ENCODE data around the gene KLHL25.

Gene KLHL25

GRCh38 chr15:85746641-85747040, 48.1 kb downstream of the KLHL25 start:
- no peak for DNase-seq

- DNase-seq = no peak
Measured at GRCh38 chr15:85745525-85746150, 49.1 kb downstream of the KLHL25 start.

GRCh38 chr15:85745023-85745422, 49.7 kb downstream of the KLHL25 start:
- no peak for DNase-seq

GRCh38 chr15:85744579-85744978, 50.1 kb downstream of the KLHL25 start:
- DNase-seq = no peak

GRCh38 chr15:85743392-85744055, 51.2 kb downstream of the KLHL25 start:
- DNase-seq = no peak

GRCh38 chr15:85742186-85742821, 52.4 kb downstream of the KLHL25 start:
- DNase-seq = no peak

GRCh38 chr15:85741662-85742061, 53.1 kb downstream of the KLHL25 start:
- DNase-seq = no peak

GRCh38 chr15:85741021-85741421, 53.7 kb downstream of the KLHL25 start:
- no peak for DNase-seq

- DNase-seq = no peak
Measured at GRCh38 chr15:85737061-85737460, 57.7 kb downstream of the KLHL25 start.

GRCh38 chr15:85733416-85733815, 61.3 kb downstream of the KLHL25 start:
- DNase-seq = no peak

GRCh38 chr15:85730001-85730820, 64.5 kb downstream of the KLHL25 start:
- peak; percentile 46 to 60 for DNase-seq

GRCh38 chr15:85727068-85727467, 67.7 kb downstream of the KLHL25 start:
- no peak for DNase-seq

GRCh38 chr15:85726454-85726853, 68.3 kb downstream of the KLHL25 start:
- DNase-seq = no peak

- DNase-seq = no peak
Measured at GRCh38 chr15:85725564-85725963, 69.2 kb downstream of the KLHL25 start.

- DNase-seq = no peak
Measured at GRCh38 chr15:85725019-85725418, 69.7 kb downstream of the KLHL25 start.

- DNase-seq = peak; percentile 17 to 31
Measured at GRCh38 chr15:85723960-85724945, 70.5 kb downstream of the KLHL25 start.

GRCh38 chr15:85722374-85723152, 72.2 kb downstream of the KLHL25 start:
- DNase-seq = no peak

GRCh38 chr15:85718981-85719380, 75.7 kb downstream of the KLHL25 start:
- DNase-seq = no peak

GRCh38 chr15:85718271-85718971, 76.3 kb downstream of the KLHL25 start:
- no peak for DNase-seq

- DNase-seq = no peak
Measured at GRCh38 chr15:85717212-85717611, 77.5 kb downstream of the KLHL25 start.

GRCh38 chr15:85716261-85716660, 78.5 kb downstream of the KLHL25 start:
- no peak for DNase-seq

Measured in activated CD4-positive, alpha-beta T cell treated with anti-CD3 and anti-CD28 coated beads for 4 hours (primary cell).